ENCODE data around the gene NFKB2.

- no peak for TF ChIP-seq CTCF (IDR thresholded peaks at IDR 0.05; ENCODE audit: low read length)
- TF ChIP-seq EZH2 (IDR thresholded peaks at IDR 0.05; ENCODE audit: borderline replicate concordance, low read length) = no peak
Observed at GRCh38 chr10:102392306-102392705, 3.2 kb upstream of the NFKB2 start.

Measured in OCI-LY1 (cell line).